WTC11 (cell line): Measurements from ENCODE around the gene ABHD16B. TPM values are rescaled to one million over a fixed set of nuclear protein-coding genes. Genes with fewer than 3 reads are reported as not detected.

ENCODE experiments used
- ATAC-seq: fragments of 200-7000 bp; cut with Tn5 transposase; 2 replicates; pipeline ENCODE4 v1.10.0; 2021; ENCODE audit warnings: mild to moderate bottlenecking, moderate library complexity
- CTCF ChIA-PET: fragments of 300-600 bp; sonication (Branson Sonifier 250); formaldehyde crosslinking; loops from one replicate; lab custom pipeline; 2021; ENCODE audit warnings: antibody characterized with exemption; lab: Charles Lee
- POLR2A ChIA-PET: fragments of 350-600 bp; sonication (Branson Sonifier 250); formaldehyde crosslinking; loops from one replicate; lab custom pipeline; 2021; ENCODE audit warnings: antibody characterized with exemption; lab: Charles Lee
- DNase-seq: peaks from one replicate; pipeline ENCODE4 v3.0.0; 2021; ENCODE audit warnings: low spot score
- H3K27ac Mint-ChIP-seq: 2 replicates; pipeline ENCODE4 v1.8.0; 2021; ENCODE audit warnings: mixed read lengths
- H3K27me3 Mint-ChIP-seq: 2 replicates; pipeline ENCODE4 v1.8.0; 2021; ENCODE audit warnings: low read depth, mild to moderate bottlenecking, moderate library complexity, mixed read lengths
- H3K36me3 Mint-ChIP-seq: 2 replicates; pipeline ENCODE4 v1.8.0; 2021; ENCODE audit warnings: mixed read lengths
- H3K4me1 Mint-ChIP-seq: 2 replicates; pipeline ENCODE4 v1.8.0; 2022; ENCODE audit warnings: mixed read lengths
- H3K4me3 Mint-ChIP-seq: 2 replicates; pipeline ENCODE4 v1.8.0; 2021; ENCODE audit warnings: mild to moderate bottlenecking, moderate library complexity, mixed read lengths
- H3K9me3 Mint-ChIP-seq: 2 replicates; pipeline ENCODE4 v1.8.0; 2021; ENCODE audit warnings: mixed read lengths
- GTF2I ChIP-seq: fragments of 250-450 bp; sonication (Bioruptor Pico); conservative IDR thresholded peaks from 2 replicates; pipeline ENCODE4 v1.4.0; 2021; ENCODE audit warnings: mild to moderate bottlenecking
- NFATC4 ChIP-seq: fragments of 250-450 bp; sonication (Bioruptor Pico); IDR thresholded peaks from 2 replicates; pipeline ENCODE4 v1.9.0; 2021; ENCODE audit warnings: mild to moderate bottlenecking
- RELA ChIP-seq: sonication (generic); formaldehyde crosslinking; IDR thresholded peaks from 2 replicates; pipeline ENCODE4 v1.8.1; 2022; ENCODE audit warnings: missing genetic modification reagents, mild to moderate bottlenecking, borderline replicate concordance
- ZNF396 ChIP-seq: fragments of 250-450 bp; sonication (Bioruptor Pico); IDR thresholded peaks from 2 replicates; pipeline ENCODE4 v1.8.0; 2021; ENCODE audit warnings: mild to moderate bottlenecking, moderate library complexity, borderline replicate concordance
- ZNF416 ChIP-seq: fragments of 250-450 bp; sonication (Bioruptor Pico); IDR thresholded peaks from 2 replicates; pipeline ENCODE4 v1.9.0; 2021; ENCODE audit warnings: mild to moderate bottlenecking, inconsistent platforms
- total RNA-seq: library from RNA; stranded (reverse); gene quantifications from 3 replicates; pipeline ENCODE4 v1.2.3, GENCODE V29; 2021
- TF ChIP-seq, protein P1 (sequence below): sonication (generic); formaldehyde crosslinking; conservative IDR thresholded peaks from 2 replicates; pipeline ENCODE4 v1.8.1; 2023; ENCODE audit warnings: mild to moderate bottlenecking, low read depth, missing genetic modification reagents, moderate library complexity
- TF ChIP-seq, protein P2 (sequence below): sonication (generic); formaldehyde crosslinking; IDR thresholded peaks from 2 replicates; pipeline ENCODE4 v1.8.1; 2022; ENCODE audit warnings: mild to moderate bottlenecking, missing genetic modification reagents, moderate library complexity, borderline replicate concordance
- TF ChIP-seq, protein P3 (sequence below): fragments of 250-450 bp; sonication (Bioruptor Pico); IDR thresholded peaks from 2 replicates; pipeline ENCODE4 v1.9.0; 2021; ENCODE audit warnings: mild to moderate bottlenecking
- TF ChIP-seq, protein P4 (sequence below): sonication (generic); formaldehyde crosslinking; IDR thresholded peaks from 2 replicates; pipeline ENCODE4 v1.8.0; 2023; ENCODE audit warnings: mild to moderate bottlenecking, missing genetic modification reagents
- TF ChIP-seq, protein P5 (sequence below): sonication (generic); formaldehyde crosslinking; IDR thresholded peaks from 2 replicates; pipeline ENCODE4 v1.8.1; 2022; ENCODE audit warnings: low read depth, missing genetic modification reagents, borderline replicate concordance
- TF ChIP-seq, protein P6 (sequence below): fragments of 250-450 bp; sonication (Bioruptor Pico); conservative IDR thresholded peaks from 2 replicates; pipeline ENCODE4 v1.9.0; 2021; ENCODE audit warnings: mild to moderate bottlenecking

ABHD16B gene
- total RNA-seq, 1 experiment from 2014 or later, result 0.11 TPM

DNA sequence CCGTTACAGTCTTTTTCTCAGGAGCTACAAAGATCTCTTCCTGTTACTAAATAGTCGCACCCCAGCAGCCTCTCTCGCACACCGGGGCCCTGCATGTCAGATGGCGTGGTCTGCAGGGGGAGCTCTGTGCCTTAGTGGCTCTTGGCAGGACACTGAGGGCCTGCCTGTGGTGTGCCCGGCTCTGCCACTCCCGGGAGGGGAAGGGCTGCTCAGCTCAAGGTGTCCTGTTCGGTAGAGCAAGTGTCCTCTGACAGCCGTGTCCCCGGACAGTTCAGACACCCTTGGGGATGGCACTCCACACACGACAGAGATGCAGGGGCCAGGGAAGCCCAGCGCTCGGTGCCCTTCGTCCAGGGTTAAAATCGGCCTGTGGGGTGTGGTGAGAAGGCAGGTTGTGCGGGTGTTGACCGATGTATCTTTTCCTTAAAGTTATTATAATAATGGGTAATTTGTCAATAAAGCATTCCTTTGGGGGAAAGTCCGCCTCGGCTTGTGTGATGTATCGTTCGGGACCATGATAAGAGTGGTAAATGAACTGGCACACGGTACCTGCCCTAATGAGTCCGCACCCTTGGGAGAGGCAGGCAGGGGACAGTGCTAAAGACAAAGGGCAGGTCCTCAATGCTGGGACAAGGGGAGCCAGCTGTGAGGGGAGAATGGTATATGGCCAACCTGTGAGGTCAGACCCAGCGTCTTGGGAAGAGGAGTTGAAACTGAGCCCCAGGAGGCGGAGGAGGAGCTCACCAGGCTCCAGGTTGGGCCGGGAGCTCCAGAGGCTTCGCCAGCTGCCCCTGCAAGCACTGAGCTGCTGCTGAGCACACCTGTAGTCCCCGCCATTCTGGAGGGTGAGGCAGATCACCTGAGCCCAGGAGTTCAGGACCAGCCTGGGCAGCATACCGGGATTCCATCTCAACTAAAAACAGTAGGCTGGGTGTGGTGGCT, 30.0 kb downstream of the ABHD16B start:
- Mint-ChIP-seq H3K4me3 (no peak overlapping the region), H3K27ac (no peak overlapping the region), H3K27me3 (no peaks in the 10 kb centered on the region), H3K36me3 (peaks cover 29% of the 10 kb centered on the region), H3K9me3 (no peaks in the 10 kb centered on the region), H3K4me1 (peaks cover 11% of the 10 kb centered on the region)
- ATAC-seq (no peak), DNase-seq (peak; percentile 28)
- ChIA-PET CTCF (interaction anchor here (0.6 to 2.0 kb wide), 10 partner anchors 9 to 116 kb away, joined by 3 to 6 read pairs (median 4); partner anchors contain the start of genes SAMD10 and TPD52L2), POLR2A (interaction anchor here (0.6 to 1.0 kb wide), 2 partner anchors 27 to 130 kb away, joined by 3 read pairs; partner anchors contain the start of gene TPD52L2)
- TF ChIP-seq, protein P1, sequence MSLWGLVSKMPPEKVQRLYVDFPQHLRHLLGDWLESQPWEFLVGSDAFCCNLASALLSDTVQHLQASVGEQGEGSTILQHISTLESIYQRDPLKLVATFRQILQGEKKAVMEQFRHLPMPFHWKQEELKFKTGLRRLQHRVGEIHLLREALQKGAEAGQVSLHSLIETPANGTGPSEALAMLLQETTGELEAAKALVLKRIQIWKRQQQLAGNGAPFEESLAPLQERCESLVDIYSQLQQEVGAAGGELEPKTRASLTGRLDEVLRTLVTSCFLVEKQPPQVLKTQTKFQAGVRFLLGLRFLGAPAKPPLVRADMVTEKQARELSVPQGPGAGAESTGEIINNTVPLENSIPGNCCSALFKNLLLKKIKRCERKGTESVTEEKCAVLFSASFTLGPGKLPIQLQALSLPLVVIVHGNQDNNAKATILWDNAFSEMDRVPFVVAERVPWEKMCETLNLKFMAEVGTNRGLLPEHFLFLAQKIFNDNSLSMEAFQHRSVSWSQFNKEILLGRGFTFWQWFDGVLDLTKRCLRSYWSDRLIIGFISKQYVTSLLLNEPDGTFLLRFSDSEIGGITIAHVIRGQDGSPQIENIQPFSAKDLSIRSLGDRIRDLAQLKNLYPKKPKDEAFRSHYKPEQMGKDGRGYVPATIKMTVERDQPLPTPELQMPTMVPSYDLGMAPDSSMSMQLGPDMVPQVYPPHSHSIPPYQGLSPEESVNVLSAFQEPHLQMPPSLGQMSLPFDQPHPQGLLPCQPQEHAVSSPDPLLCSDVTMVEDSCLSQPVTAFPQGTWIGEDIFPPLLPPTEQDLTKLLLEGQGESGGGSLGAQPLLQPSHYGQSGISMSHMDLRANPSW (CRISPR knock-in tag), result no peak
- TF ChIP-seq, protein P2, sequence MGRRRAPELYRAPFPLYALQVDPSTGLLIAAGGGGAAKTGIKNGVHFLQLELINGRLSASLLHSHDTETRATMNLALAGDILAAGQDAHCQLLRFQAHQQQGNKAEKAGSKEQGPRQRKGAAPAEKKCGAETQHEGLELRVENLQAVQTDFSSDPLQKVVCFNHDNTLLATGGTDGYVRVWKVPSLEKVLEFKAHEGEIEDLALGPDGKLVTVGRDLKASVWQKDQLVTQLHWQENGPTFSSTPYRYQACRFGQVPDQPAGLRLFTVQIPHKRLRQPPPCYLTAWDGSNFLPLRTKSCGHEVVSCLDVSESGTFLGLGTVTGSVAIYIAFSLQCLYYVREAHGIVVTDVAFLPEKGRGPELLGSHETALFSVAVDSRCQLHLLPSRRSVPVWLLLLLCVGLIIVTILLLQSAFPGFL (CRISPR knock-in tag), result no peak

DNA sequence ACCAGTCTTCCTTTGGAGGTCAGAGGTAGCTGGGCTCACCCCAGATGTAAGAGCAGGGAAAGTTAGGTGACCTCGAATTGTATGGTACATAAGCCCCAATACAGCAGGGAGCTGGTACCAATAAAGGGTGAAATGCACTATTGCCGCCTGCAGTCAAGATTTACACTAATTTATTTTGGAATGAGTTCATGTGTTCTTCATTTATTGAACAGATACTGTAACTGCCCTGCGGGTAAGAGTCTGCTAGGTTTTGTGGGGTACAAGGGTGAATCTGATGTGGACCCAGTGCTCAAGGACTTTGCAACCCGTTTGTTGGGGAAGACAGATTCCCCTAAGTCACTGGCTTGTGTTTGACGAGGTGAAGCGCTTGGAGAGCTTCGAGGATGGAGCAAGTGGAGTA, 31.1 kb downstream of the ABHD16B start:
- Mint-ChIP-seq H3K4me1 (peaks cover 15% of the 10 kb centered on the region), H3K36me3 (peaks cover 26% of the 10 kb centered on the region), H3K27me3 (no peaks in the 10 kb centered on the region), H3K4me3 (no peak overlapping the region), H3K27ac (peak overlapping the region; percentile 46; the same call in 1 of the 2 replicates), H3K9me3 (no peaks in the 10 kb centered on the region)
- no peak for TF ChIP-seq NFATC4 (CRISPR knock-in tag)
- TF ChIP-seq GTF2I (CRISPR knock-in tag), result no peak
- TF ChIP-seq, protein P3, sequence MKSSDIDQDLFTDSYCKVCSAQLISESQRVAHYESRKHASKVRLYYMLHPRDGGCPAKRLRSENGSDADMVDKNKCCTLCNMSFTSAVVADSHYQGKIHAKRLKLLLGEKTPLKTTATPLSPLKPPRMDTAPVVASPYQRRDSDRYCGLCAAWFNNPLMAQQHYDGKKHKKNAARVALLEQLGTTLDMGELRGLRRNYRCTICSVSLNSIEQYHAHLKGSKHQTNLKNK (CRISPR knock-in tag), result no peak
- no peak for TF ChIP-seq ZNF416 (CRISPR knock-in tag)
- TF ChIP-seq, protein P4, sequence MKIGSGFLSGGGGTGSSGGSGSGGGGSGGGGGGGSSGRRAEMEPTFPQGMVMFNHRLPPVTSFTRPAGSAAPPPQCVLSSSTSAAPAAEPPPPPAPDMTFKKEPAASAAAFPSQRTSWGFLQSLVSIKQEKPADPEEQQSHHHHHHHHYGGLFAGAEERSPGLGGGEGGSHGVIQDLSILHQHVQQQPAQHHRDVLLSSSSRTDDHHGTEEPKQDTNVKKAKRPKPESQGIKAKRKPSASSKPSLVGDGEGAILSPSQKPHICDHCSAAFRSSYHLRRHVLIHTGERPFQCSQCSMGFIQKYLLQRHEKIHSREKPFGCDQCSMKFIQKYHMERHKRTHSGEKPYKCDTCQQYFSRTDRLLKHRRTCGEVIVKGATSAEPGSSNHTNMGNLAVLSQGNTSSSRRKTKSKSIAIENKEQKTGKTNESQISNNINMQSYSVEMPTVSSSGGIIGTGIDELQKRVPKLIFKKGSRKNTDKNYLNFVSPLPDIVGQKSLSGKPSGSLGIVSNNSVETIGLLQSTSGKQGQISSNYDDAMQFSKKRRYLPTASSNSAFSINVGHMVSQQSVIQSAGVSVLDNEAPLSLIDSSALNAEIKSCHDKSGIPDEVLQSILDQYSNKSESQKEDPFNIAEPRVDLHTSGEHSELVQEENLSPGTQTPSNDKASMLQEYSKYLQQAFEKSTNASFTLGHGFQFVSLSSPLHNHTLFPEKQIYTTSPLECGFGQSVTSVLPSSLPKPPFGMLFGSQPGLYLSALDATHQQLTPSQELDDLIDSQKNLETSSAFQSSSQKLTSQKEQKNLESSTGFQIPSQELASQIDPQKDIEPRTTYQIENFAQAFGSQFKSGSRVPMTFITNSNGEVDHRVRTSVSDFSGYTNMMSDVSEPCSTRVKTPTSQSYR (CRISPR knock-in tag), result no peak
- TF ChIP-seq, protein P5, sequence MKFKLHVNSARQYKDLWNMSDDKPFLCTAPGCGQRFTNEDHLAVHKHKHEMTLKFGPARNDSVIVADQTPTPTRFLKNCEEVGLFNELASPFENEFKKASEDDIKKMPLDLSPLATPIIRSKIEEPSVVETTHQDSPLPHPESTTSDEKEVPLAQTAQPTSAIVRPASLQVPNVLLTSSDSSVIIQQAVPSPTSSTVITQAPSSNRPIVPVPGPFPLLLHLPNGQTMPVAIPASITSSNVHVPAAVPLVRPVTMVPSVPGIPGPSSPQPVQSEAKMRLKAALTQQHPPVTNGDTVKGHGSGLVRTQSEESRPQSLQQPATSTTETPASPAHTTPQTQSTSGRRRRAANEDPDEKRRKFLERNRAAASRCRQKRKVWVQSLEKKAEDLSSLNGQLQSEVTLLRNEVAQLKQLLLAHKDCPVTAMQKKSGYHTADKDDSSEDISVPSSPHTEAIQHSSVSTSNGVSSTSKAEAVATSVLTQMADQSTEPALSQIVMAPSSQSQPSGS (CRISPR knock-in tag), result no peak
- TF ChIP-seq RELA (CRISPR knock-in tag), result no peak
- no peak for TF ChIP-seq ZNF396 (CRISPR knock-in tag)
- TF ChIP-seq, protein P6, sequence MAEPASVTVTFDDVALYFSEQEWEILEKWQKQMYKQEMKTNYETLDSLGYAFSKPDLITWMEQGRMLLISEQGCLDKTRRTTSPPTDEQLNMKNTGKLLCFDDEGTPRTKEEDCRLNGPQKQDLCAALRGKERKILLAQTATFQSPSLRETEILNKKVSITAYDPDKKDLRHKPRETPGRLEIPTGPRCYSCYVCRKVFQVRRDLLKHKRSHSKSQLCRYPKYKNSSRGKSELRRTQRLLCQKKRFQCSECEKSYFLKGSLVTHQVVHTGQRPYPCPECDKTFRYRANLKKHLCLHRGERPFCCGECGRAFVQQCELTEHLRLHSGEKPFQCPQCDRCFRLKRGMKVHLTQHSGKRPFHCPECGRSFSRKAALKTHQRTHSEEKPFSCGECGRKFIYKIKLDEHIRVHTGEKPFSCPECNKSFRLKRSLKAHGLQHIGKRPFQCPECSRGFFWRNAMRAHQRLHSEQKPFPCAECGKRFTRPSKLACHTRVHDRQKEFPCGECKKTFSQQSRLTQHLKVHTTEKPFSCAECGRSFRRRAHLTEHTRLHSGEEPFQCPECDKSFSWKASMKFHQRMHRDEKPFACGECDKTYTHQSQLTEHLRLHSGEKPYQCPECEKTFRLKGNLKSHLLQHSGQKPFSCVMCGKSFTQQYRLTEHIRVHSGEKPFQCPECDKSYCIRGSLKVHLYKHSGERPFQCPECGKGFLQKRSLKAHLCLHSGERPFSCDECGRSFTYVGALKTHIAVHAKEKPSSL (CRISPR knock-in tag), result no peak
- ATAC-seq (no peak), DNase-seq (no peak)
- ChIA-PET CTCF (interaction anchor here (1.0 to 1.4 kb wide), 2 partner anchors 27 to 82 kb away, joined by 3 to 6 read pairs; partner anchors contain the start of gene TPD52L2), POLR2A (interaction anchor here (0.7 kb wide), 1 partner anchor 234 kb away, joined by 4 read pairs; the partner anchor contains the start of gene RTEL1)
